ENCODE data around the gene ZNF488. TPM values are rescaled to one million over a fixed set of nuclear protein-coding genes. Genes with fewer than 3 reads are reported as not detected.

ZNF488 gene
- polyA plus RNA-seq, 1 of the 3 experiments (the other 2 are of a cell fraction), result 0.59 TPM

GRCh38 chr10:47357131-47357582 is 26.9 kb downstream of the ZNF488 start:
- ChIA-PET CTCF (interaction anchor here (1.8 to 2.5 kb wide), 2 partner anchors 16 to 332 kb away, joined by 6 to 14 read pairs; no protein-coding TSS in a partner anchor), POLR2A (no interaction called here)
- peaks cover 0 to 8% of the 10 kb centered on the region in 2 experiments; a peak in 1 of 4 replicates for H3K4me1 ChIP-seq (ENCODE audit: control insufficient read depth in 1 of 2, insufficient read depth in 2 of 2, low read depth in 1 of 2, low read length in 1 of 2)
- no peak overlapping the region for H3K27ac ChIP-seq (ENCODE audit: low read depth in 2 of 2, low read length in 1 of 2)
- H3K4me2 ChIP-seq, result no peak overlapping the region
- H3K4me3 ChIP-seq (ENCODE audit: low read depth in 2 of 2, low read length in 1 of 2), result no peak overlapping the region
- H3K9me2 ChIP-seq, result no peaks in the 10 kb centered on the region
- TF ChIP-seq TAF1 (IDR thresholded peaks at IDR 0.05; ENCODE audit: borderline replicate concordance, low read depth, low read length) (no peak), CHD2 (IDR thresholded peaks at IDR 0.05; ENCODE audit: low read length, partially characterized antibody) (no peak), SIN3A (IDR thresholded peaks at IDR 0.05; ENCODE audit: borderline replicate concordance, low read depth, low read length) (no peak), YY1 (IDR thresholded peaks at IDR 0.05; ENCODE audit: low read depth) (no peak), FOXJ3 (CRISPR knock-in tag; IDR thresholded peaks at IDR 0.05) (no peak), POLR2AphosphoS5 (IDR thresholded peaks at IDR 0.05; ENCODE audit: low read depth, low read length) (no peak), TEAD4 (IDR thresholded peaks at IDR 0.05; ENCODE audit: borderline replicate concordance, insufficient read depth) (no peak), MEF2A (IDR thresholded peaks at IDR 0.05; ENCODE audit: borderline replicate concordance, low read depth) (no peak), RCOR1 (IDR thresholded peaks at IDR 0.05; ENCODE audit: low read length) (no peak), RXRA (IDR thresholded peaks at IDR 0.05; ENCODE audit: borderline replicate concordance, low read depth) (no peak), FOSL2 (IDR thresholded peaks at IDR 0.05; ENCODE audit: borderline replicate concordance, low read depth) (no peak), TCF12 (IDR thresholded peaks at IDR 0.05) (no peak), JUND (IDR thresholded peaks at IDR 0.05) (no peak)
- TF ChIP-seq, protein P1, sequence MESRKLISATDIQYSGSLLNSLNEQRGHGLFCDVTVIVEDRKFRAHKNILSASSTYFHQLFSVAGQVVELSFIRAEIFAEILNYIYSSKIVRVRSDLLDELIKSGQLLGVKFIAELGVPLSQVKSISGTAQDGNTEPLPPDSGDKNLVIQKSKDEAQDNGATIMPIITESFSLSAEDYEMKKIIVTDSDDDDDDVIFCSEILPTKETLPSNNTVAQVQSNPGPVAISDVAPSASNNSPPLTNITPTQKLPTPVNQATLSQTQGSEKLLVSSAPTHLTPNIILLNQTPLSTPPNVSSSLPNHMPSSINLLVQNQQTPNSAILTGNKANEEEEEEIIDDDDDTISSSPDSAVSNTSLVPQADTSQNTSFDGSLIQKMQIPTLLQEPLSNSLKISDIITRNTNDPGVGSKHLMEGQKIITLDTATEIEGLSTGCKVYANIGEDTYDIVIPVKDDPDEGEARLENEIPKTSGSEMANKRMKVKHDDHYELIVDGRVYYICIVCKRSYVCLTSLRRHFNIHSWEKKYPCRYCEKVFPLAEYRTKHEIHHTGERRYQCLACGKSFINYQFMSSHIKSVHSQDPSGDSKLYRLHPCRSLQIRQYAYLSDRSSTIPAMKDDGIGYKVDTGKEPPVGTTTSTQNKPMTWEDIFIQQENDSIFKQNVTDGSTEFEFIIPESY (IDR thresholded peaks at IDR 0.05; ENCODE audit: borderline replicate concordance, low read depth), result no peak
- TF ChIP-seq, protein P2, sequence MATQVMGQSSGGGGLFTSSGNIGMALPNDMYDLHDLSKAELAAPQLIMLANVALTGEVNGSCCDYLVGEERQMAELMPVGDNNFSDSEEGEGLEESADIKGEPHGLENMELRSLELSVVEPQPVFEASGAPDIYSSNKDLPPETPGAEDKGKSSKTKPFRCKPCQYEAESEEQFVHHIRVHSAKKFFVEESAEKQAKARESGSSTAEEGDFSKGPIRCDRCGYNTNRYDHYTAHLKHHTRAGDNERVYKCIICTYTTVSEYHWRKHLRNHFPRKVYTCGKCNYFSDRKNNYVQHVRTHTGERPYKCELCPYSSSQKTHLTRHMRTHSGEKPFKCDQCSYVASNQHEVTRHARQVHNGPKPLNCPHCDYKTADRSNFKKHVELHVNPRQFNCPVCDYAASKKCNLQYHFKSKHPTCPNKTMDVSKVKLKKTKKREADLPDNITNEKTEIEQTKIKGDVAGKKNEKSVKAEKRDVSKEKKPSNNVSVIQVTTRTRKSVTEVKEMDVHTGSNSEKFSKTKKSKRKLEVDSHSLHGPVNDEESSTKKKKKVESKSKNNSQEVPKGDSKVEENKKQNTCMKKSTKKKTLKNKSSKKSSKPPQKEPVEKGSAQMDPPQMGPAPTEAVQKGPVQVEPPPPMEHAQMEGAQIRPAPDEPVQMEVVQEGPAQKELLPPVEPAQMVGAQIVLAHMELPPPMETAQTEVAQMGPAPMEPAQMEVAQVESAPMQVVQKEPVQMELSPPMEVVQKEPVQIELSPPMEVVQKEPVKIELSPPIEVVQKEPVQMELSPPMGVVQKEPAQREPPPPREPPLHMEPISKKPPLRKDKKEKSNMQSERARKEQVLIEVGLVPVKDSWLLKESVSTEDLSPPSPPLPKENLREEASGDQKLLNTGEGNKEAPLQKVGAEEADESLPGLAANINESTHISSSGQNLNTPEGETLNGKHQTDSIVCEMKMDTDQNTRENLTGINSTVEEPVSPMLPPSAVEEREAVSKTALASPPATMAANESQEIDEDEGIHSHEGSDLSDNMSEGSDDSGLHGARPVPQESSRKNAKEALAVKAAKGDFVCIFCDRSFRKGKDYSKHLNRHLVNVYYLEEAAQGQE (IDR thresholded peaks at IDR 0.05; ENCODE audit: low read depth, low read length), result no peak
- no peaks in the 10 kb centered on the region for H3K79me2 ChIP-seq (ENCODE audit: insufficient read depth)
- no peak overlapping the region for H2AFZ ChIP-seq (ENCODE audit: low read depth)
- DNase-seq, result no peak
- no peak overlapping the region for H3K9ac ChIP-seq
- 74% methylated on average over 7 of the region's 12 CpGs for WGBS (ENCODE audit: low lambda C conversion rate)
- peaks cover 10% of the 10 kb centered on the region; the same call in 1 of the 2 replicates for H3K27me3 ChIP-seq (ENCODE audit: insufficient read depth)
- no peaks in the 10 kb centered on the region for H3K36me3 ChIP-seq (replicated peaks in 1 of 2; ENCODE audit: control insufficient read depth in 1 of 2, insufficient read depth in 2 of 2, low read length in 1 of 2)
- H3F3A ChIP-seq (replicated peaks; ENCODE audit: insufficient read depth), result peaks cover 3% of the 10 kb centered on the region
- no peaks in the 10 kb centered on the region for H3K9me3 ChIP-seq
- no peaks in the 10 kb centered on the region for H4K20me1 ChIP-seq (ENCODE audit: insufficient read depth)
